Astrocyte (in vitro differentiated cells and primary cell): ENCODE results near the gene MLPH. TPM values are rescaled to one million over a fixed set of nuclear protein-coding genes. Genes with fewer than 3 reads are reported as not detected.

Source experiments
- DNase-seq: peaks from one replicate; pipeline ENCODE4 v3.0.0-alpha.2; 2010; ENCODE audit warnings: low read depth
- FAIRE-seq: peaks from 2 replicates; lab custom pipeline; 2011; peaks lifted over from hg19 to GRCh38; lab: Jason Lieb, UNC
- H2AFZ ChIP-seq: 2 replicates; pipeline ENCODE4 v1.6.0; 2012; ENCODE audit warnings: low read depth, low read length, inconsistent platforms
- H3K27ac ChIP-seq: 2 replicates; pipeline ENCODE4 v1.5.1; 2011; ENCODE audit warnings: low read depth, low read length, inconsistent platforms
- H3K27me3 ChIP-seq: 2 replicates; pipeline ENCODE4 v1.6.0; 2011; ENCODE audit warnings: low read length, inconsistent platforms; ENCODE audit not compliant: insufficient read depth
- H3K36me3 ChIP-seq: 2 replicates; pipeline ENCODE4 v1.5.1; 2011; ENCODE audit warnings: low read length, inconsistent platforms; ENCODE audit not compliant: insufficient read depth
- H3K4me1 ChIP-seq: 2 replicates; pipeline ENCODE4 v1.5.1; 2011; ENCODE audit warnings: low read length, inconsistent platforms; ENCODE audit not compliant: insufficient read depth
- H3K4me2 ChIP-seq: 2 replicates; pipeline ENCODE4 v1.6.0; 2012; ENCODE audit warnings: low read length, inconsistent platforms
- H3K4me3 ChIP-seq: 2 replicates; pipeline ENCODE4 v1.5.1; 2011; ENCODE audit warnings: low read depth, mild to moderate bottlenecking, low read length, inconsistent platforms; ENCODE audit not compliant: insufficient read depth
- H3K79me2 ChIP-seq: 2 replicates; pipeline ENCODE4 v1.6.0; 2012; ENCODE audit warnings: mild to moderate bottlenecking, low read length, inconsistent platforms; ENCODE audit not compliant: insufficient read depth
- H3K9ac ChIP-seq: 2 replicates; pipeline ENCODE4 v1.6.0; 2012; ENCODE audit warnings: mild to moderate bottlenecking, low read length, inconsistent platforms
- H3K9me3 ChIP-seq: 2 replicates; pipeline ENCODE4 v1.5.1; 2012; ENCODE audit warnings: low read depth, mild to moderate bottlenecking, low read length, inconsistent platforms; ENCODE audit not compliant: insufficient read depth
- H4K20me1 ChIP-seq: 2 replicates; pipeline ENCODE4 v1.6.0; 2012; ENCODE audit warnings: low read length, inconsistent platforms; ENCODE audit not compliant: insufficient read depth
- H3K27ac Mint-ChIP-seq: one replicate; pipeline ENCODE4 v1.8.0; 2021; ENCODE audit warnings: mild to moderate bottlenecking, mixed read lengths; ENCODE audit not compliant: unreplicated experiment
- H3K27me3 Mint-ChIP-seq: one replicate; pipeline ENCODE4 v1.8.0; 2021; ENCODE audit warnings: low read depth, mixed read lengths; ENCODE audit not compliant: unreplicated experiment
- H3K36me3 Mint-ChIP-seq: one replicate; pipeline ENCODE4 v1.8.0; 2021; ENCODE audit warnings: low read depth, mixed read lengths; ENCODE audit not compliant: unreplicated experiment
- H3K4me1 Mint-ChIP-seq: one replicate; pipeline ENCODE4 v1.8.0; 2021; ENCODE audit warnings: low read depth, mixed read lengths; ENCODE audit not compliant: unreplicated experiment
- H3K4me3 Mint-ChIP-seq: one replicate; pipeline ENCODE4 v1.8.0; 2021; ENCODE audit warnings: mild to moderate bottlenecking, moderate library complexity, mixed read lengths; ENCODE audit not compliant: unreplicated experiment
- H3K9me3 Mint-ChIP-seq: one replicate; pipeline ENCODE4 v1.8.0; 2021; ENCODE audit warnings: mild to moderate bottlenecking, mixed read lengths; ENCODE audit not compliant: unreplicated experiment
- EZH2 ChIP-seq: IDR thresholded peaks from 2 replicates; pipeline ENCODE4 v1.6.1; 2012; ENCODE audit warnings: mild to moderate bottlenecking, low read length, inconsistent platforms; ENCODE audit not compliant: insufficient read depth
- total RNA-seq: library from RNA; stranded (reverse); gene quantifications from 2 replicates; pipeline ENCODE4 v1.2.1, GENCODE V29; 2021
- TF ChIP-seq, protein P1 (sequence below): IDR thresholded peaks from 2 replicates; pipeline ENCODE4 v1.5.1; 2011; ENCODE audit warnings: low read depth, mild to moderate bottlenecking, inconsistent platforms, low read length, moderate library complexity; ENCODE audit not compliant: insufficient read depth

Gene MLPH
- total RNA-seq, 1 donor from 2014 or later, result 14.2 TPM

DNA sequence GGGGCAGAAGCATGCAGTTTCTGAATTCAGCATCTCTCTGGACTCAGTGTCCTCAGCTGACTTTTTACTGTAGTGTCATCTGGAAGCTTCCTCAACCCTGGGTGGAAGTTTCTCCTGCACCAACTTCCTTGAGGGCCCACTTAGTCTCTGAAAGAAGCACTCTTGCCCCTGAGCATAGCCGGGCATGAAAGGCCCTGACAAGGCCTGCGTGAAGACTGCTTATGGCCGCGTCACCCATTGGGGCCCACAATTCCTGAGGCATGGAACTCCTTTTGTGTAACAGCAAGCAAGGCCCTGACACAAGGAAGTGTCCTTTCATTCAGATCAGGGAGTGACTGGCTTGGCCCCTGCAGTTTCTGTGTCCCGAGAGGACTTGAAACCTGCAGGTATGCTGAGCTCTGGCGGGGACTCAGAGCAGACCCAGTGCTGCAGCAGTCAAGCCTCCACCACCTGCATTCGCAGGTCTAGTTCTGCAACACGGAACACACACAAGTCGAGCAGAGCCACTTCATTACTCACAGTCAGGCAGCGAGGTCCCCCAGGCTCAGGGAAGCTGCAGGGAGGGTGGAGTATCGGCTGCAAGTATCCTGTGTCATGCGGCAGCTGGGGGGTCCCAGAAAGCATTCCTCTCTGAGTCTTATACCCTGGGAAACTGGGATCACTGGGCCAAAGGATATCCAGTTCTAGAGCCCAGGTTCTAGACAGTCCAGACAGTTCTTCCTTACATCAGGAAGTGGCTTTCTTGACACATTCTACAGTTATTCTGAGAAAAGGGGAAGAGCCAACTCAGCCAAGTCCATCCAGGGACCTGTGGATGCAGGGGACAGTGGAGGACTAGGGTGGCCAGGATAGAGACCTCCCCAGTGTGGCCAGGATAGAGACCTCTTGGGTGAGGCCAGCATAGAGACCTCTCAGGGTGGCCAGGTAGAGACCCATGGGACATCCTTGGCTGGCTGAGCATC is 43.7 kb downstream of the MLPH start:
- H3K9ac ChIP-seq, result no peak overlapping the region
- Mint-ChIP-seq H3K36me3 (peaks cover 4% of the 10 kb centered on the region), H3K4me1 (peaks cover 6% of the 10 kb centered on the region), H3K4me3 (no peak overlapping the region), H3K9me3 (no peaks in the 10 kb centered on the region), H3K27me3 (no peaks in the 10 kb centered on the region), H3K27ac (peak overlapping the region; percentile 7)
- H3K36me3 ChIP-seq, result peaks cover 70% of the 10 kb centered on the region
- H3K4me1 ChIP-seq, result peaks cover 16% of the 10 kb centered on the region
- H3K27me3 ChIP-seq, result no peaks in the 10 kb centered on the region
- peaks cover 22% of the 10 kb centered on the region for H4K20me1 ChIP-seq
- no peak overlapping the region for H2AFZ ChIP-seq
- FAIRE-seq (no peak), DNase-seq (no peak)
- no peak overlapping the region for H3K4me2 ChIP-seq
- no peak overlapping the region for H3K4me3 ChIP-seq
- no peak for TF ChIP-seq EZH2
- TF ChIP-seq, protein P1, sequence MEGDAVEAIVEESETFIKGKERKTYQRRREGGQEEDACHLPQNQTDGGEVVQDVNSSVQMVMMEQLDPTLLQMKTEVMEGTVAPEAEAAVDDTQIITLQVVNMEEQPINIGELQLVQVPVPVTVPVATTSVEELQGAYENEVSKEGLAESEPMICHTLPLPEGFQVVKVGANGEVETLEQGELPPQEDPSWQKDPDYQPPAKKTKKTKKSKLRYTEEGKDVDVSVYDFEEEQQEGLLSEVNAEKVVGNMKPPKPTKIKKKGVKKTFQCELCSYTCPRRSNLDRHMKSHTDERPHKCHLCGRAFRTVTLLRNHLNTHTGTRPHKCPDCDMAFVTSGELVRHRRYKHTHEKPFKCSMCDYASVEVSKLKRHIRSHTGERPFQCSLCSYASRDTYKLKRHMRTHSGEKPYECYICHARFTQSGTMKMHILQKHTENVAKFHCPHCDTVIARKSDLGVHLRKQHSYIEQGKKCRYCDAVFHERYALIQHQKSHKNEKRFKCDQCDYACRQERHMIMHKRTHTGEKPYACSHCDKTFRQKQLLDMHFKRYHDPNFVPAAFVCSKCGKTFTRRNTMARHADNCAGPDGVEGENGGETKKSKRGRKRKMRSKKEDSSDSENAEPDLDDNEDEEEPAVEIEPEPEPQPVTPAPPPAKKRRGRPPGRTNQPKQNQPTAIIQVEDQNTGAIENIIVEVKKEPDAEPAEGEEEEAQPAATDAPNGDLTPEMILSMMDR, result no peak
- no peak overlapping the region for H3K27ac ChIP-seq
- H3K9me3 ChIP-seq, result no peaks in the 10 kb centered on the region
- no peaks in the 10 kb centered on the region for H3K79me2 ChIP-seq

DNA sequence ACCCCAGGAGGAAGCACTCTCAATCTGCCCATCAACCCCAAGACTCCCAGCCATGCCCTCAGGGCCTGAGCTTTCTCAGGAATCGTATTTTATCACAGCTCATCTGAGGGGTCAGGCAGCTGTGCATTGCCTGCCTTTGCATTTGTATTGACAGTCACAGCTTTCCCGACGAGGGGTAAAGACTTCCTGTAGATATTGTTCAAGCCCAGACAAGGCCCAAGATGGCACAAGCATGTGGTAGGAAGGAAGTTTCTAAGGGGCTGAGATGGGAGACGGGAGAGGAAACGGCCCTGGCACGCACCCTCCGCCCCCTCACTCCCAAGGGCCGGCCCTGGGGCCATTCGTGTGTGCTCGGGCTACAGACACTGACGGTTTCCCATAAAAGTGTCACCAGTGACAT is 45.1 kb downstream of the MLPH start:
- Histone ChIP-seq H2AFZ (no peak overlapping the region), H3K4me2 (no peak overlapping the region), H3K36me3 (peaks cover 57% of the 10 kb centered on the region), H3K9me3 (no peaks in the 10 kb centered on the region), H4K20me1 (peaks cover 22% of the 10 kb centered on the region), H3K4me1 (peaks cover 16% of the 10 kb centered on the region), H3K4me3 (no peak overlapping the region), H3K9ac (no peak overlapping the region), H3K27ac (peak overlapping the region; percentile 10), H3K27me3 (no peaks in the 10 kb centered on the region), H3K79me2 (no peaks in the 10 kb centered on the region)
- Mint-ChIP-seq H3K36me3 (peaks cover 4% of the 10 kb centered on the region), H3K9me3 (peaks cover 2% of the 10 kb centered on the region), H3K27ac (no peak overlapping the region), H3K27me3 (peaks cover under 1% of the 10 kb centered on the region), H3K4me1 (peaks cover 8% of the 10 kb centered on the region), H3K4me3 (no peak overlapping the region)
- TF ChIP-seq EZH2, result no peak
- TF ChIP-seq, protein P1, result no peak
- FAIRE-seq (no peak), DNase-seq (no peak)

DNA sequence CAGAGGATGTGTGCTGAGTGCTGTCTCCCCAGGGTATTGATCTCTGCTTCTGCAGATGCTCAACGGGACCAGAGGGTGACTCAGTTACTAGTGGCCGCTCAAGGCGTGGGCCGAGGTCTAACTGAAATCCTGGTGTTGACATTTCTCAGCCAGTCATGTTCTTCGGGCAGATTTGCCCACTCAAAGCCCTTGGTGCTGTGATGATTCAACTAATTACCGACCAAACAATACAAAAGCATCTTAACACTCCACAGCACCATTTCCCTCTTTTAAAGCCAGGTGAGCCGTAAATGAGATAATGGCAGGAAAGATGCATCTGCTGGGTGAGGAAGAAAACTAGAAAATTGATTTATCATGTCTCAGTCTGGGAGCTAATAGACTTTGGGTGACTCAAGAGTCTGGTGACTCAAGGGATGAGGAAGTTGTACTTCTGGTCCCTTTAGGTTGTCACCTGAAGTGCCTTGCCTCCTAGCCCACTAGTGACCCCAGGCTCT is 46.7 kb downstream of the MLPH start:
- Mint-ChIP-seq H3K4me3 (no peak overlapping the region), H3K27me3 (peaks cover 4% of the 10 kb centered on the region), H3K4me1 (peaks cover 8% of the 10 kb centered on the region), H3K9me3 (peaks cover 5% of the 10 kb centered on the region), H3K27ac (no peak overlapping the region), H3K36me3 (peaks cover 4% of the 10 kb centered on the region)
- TF ChIP-seq, protein P1, result no peak
- no peak for TF ChIP-seq EZH2
- no peak for FAIRE-seq
- H3K27ac ChIP-seq, result peak overlapping the region; percentile 9
- H3K79me2 ChIP-seq, result no peaks in the 10 kb centered on the region
- peak overlapping the region; percentile 10 for H3K4me2 ChIP-seq
- H3K4me1 ChIP-seq, result peaks cover 16% of the 10 kb centered on the region
- no peak overlapping the region for H3K4me3 ChIP-seq
- peaks cover 19% of the 10 kb centered on the region for H4K20me1 ChIP-seq
- H3K9ac ChIP-seq, result no peak overlapping the region
- no peaks in the 10 kb centered on the region for H3K9me3 ChIP-seq
- peak; percentile 63 for DNase-seq
- peaks cover 44% of the 10 kb centered on the region for H3K36me3 ChIP-seq
- no peaks in the 10 kb centered on the region for H3K27me3 ChIP-seq
- no peak overlapping the region for H2AFZ ChIP-seq
